Hematopoietic multipotent progenitor cell treated with erythropoietin and hydrocortisone succinate and interleukin-3 and kit ligand, for 8 days (in vitro differentiated cells): ENCODE data around the gene PROKR2.

ENCODE experiments used
- DNase-seq: peaks from one replicate; pipeline ENCODE4 v3.0.0-alpha.2; 2015

The PROKR2 gene

DNA sequence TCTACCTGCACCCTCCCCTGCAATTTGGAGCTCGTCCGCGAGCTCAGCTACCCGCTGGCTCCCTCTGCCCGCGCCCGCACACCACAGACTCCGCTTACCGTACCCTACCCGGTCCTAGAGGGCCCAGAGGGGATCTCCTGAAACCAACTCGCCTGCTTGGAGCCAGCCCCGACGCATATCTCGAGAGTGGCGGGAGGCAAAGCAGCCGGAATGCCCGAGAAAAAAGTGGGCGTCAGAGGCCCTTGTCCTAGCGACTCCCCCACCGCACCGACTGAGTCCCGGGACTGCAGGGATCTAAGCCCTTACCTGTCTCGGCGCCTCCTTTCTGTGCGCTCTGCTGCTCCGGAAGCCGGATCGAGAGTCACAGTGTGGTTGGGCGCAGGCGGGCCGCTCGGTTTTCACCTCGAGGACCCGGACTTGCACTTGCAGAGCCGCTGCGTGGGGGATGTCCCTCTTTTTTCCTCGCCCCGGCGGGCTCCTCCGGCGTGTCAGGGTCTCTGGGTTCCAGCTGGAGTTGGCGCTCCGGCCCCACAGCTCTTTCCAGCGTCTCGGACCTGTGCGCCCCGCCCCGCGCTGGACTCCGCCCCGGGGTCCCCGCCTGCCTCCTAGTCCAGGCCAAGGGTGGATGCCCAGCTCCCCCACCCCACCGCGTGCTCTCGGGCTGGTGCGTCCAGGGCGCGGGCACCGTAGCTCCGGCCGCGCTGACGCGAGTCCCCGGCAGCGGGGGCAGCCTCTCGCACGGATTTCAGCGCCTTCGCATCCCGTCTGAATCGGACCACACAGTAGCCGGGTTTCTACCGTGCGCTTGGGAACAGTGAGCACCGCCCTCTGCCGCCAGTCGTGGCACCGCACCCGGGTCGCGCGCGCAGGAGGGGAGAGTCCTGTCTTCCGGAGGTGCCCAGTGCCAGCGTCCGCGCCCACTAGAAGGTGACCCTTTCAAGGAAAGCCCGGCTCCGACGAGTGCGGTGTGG lies at the start of gene PROKR2:
Gene PROKR2 (minus strand): TSS at position 767 of the 971 bp plus-strand sequence. CDS start 2,585 bp downstream, outside the sequence.
- no peak for DNase-seq

DNA sequence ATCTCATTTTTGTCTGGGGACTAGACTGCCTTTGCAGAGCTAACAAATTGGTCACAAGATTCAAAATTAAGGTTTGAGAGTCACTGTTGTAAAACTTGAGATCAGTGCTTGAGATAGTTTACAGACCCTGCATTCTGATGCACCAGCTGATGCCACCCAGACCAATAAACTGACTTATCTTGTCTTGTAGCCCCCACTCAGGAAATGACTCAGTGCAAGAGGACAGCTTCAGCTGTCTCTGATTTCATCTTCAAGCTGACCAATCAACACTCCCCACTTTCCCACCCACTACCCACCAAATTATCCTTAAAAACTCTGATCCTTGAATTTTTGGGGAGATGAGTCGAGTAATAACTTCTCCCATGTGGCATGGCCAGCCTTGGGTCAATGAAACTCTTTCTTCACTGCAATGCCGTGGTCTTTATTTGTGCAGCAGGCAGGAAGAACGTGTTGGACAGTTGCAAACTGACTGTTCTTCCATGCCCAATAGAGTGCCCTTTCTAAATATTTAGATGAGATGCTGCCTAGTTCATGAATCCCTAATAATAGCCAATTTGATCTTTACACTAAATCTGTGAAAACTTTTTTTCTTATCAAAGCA lies 48.3 kb upstream of the PROKR2 start:
- no peak for DNase-seq

DNA sequence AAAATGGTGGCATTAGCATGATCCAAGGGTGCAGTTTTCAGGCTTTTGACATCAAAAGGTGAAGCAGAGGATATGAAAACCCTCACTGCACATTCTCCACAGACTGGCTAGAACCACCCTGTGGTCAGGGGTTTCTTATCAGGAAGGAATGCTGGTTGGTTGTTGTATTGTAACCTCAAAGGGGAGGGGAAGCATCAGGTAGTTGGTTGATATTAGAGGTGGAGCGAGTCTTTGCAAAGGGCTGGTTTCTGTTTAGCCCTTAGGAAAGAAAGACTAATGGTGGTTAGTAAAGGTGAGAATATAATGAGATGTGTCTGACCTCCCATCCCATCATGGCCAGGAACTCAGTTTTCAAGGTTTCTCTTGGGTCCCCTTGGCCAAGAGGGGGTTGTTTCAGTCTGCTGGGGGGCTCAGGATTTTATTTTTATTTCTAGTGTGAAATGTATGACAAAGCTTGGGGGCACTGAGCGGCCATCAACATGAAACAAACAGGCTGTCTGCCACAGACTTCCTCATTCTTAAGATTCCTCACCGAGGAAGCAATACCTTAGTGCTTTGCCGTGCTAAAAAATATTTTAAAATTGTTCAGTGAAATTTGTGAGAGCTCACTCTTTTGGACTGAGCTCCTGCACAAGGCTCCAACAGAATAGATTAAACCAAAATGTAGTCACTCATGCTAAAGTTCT lies 47.5 kb upstream of the PROKR2 start:
- peak; percentile 13 for DNase-seq

DNA sequence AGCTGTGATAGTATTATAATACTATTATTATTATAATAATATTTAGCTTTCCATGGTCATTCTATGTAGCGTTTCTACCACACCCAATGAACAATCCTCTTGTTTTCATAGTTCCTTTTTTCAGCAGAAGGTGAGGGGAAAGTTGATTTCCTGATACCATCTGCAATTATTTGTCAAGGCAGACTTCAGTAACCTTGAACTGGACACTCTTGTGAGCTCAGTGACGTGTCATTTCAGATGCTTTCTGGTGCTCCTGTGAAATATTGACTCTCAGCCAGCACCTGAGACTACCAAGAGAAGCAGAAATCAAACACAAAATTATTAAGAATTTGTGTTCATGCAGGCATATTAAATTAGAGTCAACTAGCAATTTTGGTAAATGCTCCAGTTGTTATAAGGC lies 46.0 kb upstream of the PROKR2 start:
- no peak for DNase-seq

DNA sequence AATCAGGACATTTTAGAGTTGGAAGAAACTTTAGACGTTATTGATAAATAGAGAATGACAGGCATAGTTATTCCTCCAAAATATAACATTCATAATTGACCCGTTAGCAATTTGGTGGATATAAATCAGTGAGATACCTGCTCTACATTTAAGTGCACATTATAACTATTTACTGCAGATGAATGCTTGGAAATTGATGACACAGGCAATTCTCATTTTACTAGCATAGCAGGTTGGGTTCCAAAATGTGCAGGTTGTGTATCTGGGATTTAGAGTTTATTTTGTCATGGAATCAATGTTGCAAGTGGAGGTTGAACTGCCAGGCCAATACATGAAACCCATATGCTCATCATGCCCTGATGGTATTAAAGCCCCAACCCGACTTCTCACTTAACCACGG lies 44.4 kb upstream of the PROKR2 start:
- no peak for DNase-seq

DNA sequence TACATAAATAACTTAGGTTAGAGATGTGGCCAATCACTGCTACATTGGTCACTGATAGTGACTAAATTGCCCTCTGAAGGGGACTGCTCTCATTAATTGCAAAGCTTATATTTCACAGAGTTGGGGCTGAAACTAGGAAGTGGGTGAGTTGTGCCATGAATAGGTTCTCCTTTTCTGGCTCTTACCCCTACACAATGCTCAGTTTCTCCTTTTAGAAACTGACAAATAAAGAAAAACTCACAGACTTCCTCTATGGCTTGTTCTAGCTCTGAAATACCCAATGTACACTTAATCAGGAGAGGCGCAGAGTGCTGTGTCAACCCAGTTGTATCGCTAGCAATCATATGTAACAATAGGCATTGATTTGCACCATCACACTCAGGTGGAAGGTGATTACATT lies 41.2 kb upstream of the PROKR2 start:
- DNase-seq = no peak

DNA sequence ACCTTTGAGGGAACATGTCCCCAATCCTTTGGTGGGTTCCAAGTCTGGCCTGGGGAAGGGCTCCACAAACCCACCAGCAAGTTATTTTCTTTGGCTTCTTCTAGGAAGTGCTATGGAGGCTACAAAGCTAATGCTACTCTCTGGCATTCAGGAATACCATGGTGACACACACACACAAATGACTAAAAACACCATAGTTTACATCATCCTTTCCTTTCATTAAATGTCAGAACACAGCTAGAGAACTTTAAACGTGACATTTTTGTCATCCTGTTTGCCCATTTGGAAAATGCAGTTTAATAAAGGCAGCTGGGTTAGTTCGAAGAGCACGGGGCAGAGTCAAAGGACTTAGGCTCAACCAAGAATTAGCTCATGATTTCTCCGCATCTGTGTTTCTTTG lies 40.2 kb upstream of the PROKR2 start:
- DNase-seq = no peak

DNA sequence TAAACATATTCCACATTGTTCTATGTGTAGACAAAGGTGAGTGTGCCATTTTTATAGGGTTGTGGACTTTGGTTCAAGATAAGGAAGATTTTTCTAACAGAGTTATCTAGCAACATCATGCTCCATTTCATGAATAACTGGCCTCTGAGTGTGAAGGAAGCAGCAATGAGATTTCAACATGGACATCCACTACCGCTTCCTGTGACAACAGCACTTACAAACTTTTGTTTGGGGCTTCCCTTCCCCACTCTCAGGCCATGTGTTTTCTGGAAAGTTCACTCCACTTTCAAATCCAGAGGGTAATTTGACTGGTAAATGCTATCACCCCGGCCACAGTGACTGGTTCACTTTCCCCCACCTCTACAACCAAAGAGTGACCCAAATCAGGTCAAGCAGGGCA lies 38.1 kb upstream of the PROKR2 start:
- no peak for DNase-seq

DNA sequence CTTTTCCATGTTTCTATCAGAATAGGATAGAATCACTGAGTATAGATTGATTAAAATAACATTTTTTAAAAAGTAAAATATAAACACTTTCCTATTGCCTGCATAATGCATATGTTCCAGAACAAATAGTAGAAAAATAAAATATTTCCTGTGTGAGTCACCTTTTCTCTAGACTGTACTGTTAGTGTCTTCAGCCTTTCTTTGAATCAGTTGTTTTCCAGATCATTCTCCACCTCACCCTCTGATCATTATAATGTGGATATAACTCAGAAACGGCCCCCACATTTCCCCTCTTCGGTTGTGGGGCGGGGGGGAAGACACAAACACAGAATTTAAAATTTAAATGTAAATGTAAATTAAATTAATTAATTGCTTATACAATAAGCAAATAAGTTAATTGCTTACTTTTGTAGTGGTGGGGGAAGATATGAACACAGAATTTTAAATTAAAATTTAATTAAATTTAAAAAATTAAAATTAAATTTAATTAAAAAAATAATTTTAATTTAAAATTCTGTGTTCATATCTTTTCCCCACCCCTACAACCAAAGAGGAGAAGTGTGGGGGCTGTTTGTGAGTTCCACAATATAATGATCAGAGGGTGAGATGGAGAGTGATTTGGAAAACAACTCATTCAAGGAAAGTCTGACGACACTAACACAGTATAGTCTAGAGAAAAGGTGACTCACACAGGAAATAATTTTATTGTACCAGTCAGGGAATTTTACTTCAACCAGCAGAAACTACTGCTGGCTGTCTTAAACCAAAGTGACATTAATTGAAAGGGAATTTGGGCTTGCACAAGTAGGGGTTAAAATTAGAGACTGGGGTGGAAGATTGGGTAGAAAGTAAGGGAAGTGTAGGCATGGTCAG lies 37.1 kb upstream of the PROKR2 start:
- no peak for DNase-seq

DNA sequence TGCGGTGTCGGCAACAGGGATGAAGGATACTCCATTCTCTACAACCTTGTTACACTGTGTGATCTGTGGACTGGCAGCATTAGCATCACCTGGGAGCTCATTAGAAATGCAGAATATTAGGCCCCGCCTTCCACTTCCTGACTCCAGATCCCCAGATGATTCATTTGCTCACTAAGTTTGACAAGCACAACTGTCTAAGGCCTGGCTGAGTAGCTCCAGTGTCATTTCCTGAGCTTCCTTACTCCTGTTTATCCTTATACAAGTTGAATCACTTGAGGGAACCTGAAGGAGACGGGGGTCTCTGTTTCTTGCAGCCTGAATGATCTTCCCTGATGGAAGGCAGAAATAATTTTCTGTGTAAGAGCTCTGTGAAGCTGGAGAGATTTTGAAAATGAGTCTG lies 32.7 kb upstream of the PROKR2 start:
- DNase-seq = no peak

DNA sequence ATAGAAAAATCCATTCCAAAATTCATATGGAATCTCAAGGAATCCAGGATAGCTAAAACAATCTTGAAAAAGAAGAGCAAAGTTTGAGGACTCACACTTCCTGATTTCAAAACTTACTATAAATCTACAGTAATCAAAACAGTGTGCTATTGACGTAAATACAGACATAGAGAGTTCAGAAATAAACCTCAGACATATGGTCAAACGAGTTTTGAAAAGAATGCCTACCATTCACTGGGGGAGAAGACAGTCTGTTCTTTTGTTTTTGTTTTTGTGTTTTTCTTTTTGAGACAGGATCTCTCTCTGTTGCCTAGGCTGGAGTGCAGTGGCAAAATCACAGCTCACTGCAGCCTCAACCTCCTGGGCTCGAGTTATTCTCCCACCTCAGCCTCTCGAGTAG lies 25.3 kb upstream of the PROKR2 start:
- DNase-seq = no peak

DNA sequence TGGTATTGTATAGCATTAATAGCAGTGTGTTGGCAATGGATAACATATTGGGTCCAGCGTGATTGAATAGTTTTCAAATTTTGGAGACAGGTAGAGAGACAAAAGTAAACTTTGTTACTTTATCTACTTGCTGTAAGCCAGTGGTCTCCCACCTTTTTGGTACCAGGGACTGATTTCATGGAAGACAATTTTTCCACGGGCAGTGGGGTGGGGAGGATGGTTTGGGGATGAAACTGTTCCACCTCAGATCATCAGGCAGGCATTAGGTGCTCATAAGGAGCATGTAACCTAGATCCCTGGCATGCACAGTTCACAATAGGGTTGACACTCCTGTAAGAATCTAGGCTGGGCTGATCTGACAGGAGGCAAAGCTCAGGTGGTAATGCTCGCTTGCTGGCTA lies 14.6 kb upstream of the PROKR2 start:
- DNase-seq = no peak

DNA sequence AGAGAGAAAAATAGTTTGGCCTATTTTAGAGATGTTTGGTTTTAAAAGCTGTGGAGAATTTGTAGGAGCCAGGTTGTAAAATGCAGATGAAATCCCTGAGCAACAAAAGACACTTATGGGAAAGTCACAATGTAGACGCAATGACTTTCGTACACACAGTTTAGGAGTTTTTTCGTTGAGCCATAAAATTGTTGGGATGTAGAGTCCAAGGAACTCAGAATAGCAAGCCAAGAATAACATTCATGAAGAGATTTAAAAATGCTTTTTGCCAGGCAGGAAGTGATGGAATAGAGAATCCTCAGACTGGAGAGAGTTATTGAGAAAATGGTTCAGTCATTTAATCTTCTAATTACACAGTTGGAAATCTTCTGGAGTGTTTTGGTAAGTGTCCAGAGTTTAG lies 11.5 kb upstream of the PROKR2 start:
- no peak for DNase-seq

DNA sequence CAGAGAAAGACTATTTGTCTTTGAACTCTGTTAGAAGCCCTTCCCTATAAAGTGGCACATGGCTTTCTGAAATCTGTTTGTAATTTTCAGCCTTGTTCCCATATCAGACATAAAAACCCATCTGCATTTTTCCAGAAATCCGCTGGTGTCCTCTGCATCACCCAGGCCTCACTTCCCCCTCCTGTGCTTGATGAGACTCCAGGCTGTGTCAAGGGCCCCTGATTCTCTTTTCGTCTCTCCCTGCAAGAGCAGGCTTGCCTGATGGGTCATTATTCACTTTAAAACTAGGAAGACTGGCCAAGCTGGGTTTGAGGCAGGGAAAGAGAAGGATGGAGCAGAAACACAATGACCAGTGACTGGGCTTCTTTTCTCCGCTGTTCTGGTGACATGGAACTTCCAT lies 10.6 kb upstream of the PROKR2 start:
- no peak for DNase-seq

DNA sequence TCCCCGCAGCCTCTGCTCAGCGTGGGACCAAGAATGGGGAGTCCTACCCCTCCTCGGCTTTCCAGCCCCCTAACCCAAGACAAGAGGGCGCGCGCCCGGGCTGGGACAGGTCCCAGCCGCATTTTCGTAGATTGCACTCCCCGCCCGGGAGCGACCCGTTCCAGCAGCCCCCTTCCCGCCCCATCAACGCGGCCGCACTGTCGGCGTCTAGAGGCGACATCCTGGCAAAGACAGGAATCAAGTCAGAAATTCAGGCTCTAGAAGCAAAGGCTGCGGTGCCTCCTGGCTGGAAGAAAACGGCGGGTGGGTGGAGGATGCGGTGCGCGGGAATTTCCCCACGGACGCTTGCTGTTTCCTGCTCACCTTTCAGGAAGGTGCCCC lies 957 bp downstream of the PROKR2 start:
- DNase-seq = no peak

DNA sequence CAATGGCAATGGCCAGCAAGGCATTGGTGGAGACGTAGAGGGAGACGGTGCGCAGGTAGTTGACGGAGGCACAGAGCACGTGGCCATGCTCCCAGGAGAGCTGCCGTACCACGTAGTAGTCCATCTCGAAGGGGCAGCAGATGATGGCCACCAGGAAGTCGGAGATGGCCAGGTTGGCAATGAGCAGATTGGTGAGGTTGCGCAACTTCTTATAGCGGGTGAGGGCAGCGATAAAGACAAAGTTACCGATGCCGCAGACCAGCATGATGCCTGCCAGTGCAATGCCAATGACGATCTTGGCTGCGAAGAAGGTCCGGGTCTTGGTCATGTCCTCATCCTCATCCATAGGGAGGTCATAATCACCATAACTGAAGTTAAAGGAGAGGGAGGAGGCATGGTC lies 2.8 kb downstream of the PROKR2 start:
- no peak for DNase-seq

DNA sequence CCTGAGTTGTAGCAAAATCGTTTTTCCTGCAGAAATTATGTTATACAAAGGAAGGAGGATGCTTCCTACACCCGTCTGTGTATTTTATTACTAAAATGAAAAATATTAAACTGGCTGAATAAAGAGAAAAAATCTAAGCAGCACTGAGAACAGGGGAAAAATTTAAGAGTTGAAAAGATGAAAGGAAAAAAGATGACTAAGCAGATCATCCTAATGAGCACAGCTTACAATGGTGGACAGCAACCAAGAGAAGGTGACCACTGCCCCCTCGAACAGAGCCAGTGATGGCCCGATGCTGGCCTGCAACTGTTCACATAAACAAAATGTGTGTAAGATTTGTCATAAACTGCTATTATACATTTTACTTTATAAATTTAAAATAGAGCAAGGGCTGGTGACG lies 4.2 kb downstream of the PROKR2 start:
- DNase-seq = no peak

DNA sequence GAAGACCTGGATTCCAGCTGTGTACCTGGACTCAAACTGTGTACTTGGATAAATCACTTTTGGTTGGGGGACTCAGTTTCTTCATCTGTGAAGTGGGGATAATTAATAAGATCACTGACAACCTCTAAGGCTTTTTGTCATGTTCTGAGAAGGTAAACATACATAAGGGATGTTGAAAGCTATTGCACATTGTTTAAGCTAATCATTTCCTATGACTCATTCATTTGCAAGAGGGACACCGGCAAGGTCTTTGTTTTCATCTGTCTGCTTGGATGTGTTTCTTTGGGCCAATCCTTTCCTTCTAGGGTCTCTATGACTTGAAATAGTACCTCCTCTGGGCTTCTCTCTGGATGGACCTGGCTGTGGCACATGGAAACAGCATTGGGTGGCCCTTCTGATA lies 6.8 kb downstream of the PROKR2 start:
- no peak for DNase-seq

DNA sequence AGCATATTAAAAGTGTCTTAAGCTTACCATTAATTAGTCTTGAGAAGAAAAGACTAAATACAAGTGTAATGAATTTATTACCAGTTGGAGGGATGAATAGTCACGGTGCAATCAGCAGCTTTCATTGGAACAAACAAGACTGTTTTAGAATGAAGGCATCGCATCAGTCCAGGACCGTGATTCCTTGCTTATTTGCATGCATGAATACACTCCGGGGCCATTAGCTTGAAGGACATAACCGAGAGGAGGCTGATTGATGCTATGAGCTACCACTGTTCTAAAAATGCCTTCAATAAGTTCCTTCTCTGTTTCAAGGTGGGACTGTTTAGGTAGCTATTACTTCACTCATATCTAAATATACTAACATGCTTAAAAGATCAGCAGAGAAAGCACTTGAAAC lies 17.9 kb downstream of the PROKR2 start:
- no peak for DNase-seq

DNA sequence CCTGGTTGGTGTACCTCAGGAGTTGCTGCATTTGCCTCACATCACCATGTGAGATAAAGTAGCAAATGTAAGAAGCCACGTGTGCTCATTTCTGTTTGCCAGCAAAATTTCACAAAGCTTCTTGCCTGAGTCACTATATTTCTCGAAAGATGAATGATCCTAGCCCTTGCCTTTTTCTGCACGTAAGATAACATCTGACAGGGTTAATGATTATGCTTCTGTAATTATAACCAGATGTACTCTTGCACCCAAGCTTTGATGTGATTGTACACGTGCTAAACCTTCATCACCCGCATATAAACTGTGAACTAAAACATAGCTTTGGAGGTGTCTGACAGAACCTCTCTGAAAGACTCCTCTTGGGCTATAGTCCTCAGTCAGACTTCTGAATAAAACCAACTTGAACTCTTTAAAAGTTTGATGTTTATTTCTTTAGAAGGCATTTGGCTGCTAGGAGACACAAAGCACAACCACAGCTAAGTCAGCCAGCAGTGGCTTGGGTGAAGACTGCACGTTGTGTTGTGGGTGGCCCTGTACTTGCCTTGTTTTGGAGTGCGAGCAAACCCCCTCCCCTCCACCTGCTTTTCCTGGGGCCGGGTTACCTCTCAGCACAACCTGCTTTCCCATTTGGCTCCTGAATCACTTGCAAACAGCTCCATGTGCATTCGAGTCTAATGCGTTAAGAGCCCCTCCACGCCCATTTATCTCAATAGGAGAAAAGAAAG lies 19.3 kb downstream of the PROKR2 start:
- no peak for DNase-seq

DNA sequence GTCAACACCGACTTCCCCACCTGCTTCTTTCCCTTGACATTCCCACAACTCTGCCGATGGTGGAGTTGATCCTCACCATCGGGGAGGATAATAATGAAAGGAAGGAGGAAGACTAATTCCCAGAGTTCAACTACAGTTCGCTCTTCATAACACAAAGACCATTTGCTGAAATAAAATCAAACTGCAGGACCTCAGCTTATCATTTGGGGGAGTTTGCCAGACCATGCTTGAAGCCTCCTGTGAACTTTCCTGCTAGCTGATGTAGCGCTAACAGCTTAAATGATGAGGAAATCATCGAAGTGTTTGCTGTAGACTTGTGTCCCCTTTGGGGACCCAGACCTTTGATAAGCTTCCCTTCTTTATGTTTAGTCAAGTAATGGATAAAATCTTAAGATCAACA lies 26.2 kb downstream of the PROKR2 start:
- DNase-seq = no peak

DNA sequence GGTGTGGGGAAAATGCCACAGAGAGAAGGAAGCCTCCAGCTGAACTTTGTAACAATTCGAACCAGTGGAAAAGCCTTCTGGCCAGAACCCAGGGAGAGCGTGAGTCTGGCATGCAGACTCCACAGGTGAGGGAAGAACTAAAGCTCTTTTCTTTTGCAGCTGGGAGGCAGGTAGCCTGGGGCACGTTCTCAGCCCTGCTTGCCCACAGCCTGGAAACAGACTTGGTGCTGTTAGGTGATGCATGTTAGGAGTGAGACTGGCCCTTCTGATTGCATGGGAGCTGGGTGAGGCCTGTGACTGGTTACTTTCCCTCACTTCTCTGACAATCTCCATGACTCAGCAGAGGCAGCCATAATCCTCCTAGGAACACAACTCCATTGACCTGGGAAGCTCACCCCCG lies 34.2 kb downstream of the PROKR2 start:
- no peak for DNase-seq
